H9 (cell line): Measurements from ENCODE around the gene IL1RAPL2. TPM values are rescaled to one million over a fixed set of nuclear protein-coding genes. Genes with fewer than 3 reads are reported as not detected.

Experiments used
- DNase-seq: peaks from one replicate; pipeline ENCODE4 v3.0.0-alpha.2; 2017
- H2AFZ ChIP-seq: one replicate; pipeline ENCODE4 v1.6.1; 2013; ENCODE audit warnings: mild to moderate bottlenecking, low read length, control low read depth, moderate library complexity
- H2AK5ac ChIP-seq: 2 replicates; pipeline ENCODE4 v1.6.1; 2013; ENCODE audit warnings: low read length, control low read depth, mixed read lengths; ENCODE audit not compliant: insufficient read length
- H2BK120ac ChIP-seq: one replicate; pipeline ENCODE4 v1.6.1; 2013; ENCODE audit warnings: low read depth, mild to moderate bottlenecking, low read length, control low read depth, inconsistent platforms; ENCODE audit not compliant: poor library complexity, severe bottlenecking
- H2BK12ac ChIP-seq: 2 replicates; pipeline ENCODE4 v1.6.1; 2013; ENCODE audit warnings: low read length, control low read depth, mixed read lengths, low read depth; ENCODE audit not compliant: insufficient read length
- H2BK15ac ChIP-seq: 2 replicates; pipeline ENCODE4 v1.6.1; 2013; ENCODE audit warnings: low read depth, low read length, control low read depth
- H2BK20ac ChIP-seq: one replicate; pipeline ENCODE4 v1.6.1; 2013; ENCODE audit warnings: low read depth, mild to moderate bottlenecking, low read length, control low read depth, inconsistent platforms; ENCODE audit not compliant: poor library complexity, severe bottlenecking
- H2BK5ac ChIP-seq: 2 replicates; pipeline ENCODE4 v1.6.1; 2013; ENCODE audit warnings: low read length, control low read depth, mixed read lengths; ENCODE audit not compliant: insufficient read length
- H3K14ac ChIP-seq: 2 replicates; pipeline ENCODE4 v1.6.1; 2013; ENCODE audit warnings: low read length, control low read depth; ENCODE audit not compliant: insufficient read depth
- H3K18ac ChIP-seq: 2 replicates; pipeline ENCODE4 v1.6.1; 2013; ENCODE audit warnings: low read depth, mild to moderate bottlenecking, mixed read lengths, low read length, control low read depth; ENCODE audit not compliant: insufficient read length
- H3K23ac ChIP-seq: 2 replicates; pipeline ENCODE4 v1.6.1; 2013; ENCODE audit warnings: low read length, control low read depth, mixed read lengths, low read depth; ENCODE audit not compliant: insufficient read length
- H3K23me2 ChIP-seq: 2 replicates; pipeline ENCODE4 v1.6.1; 2013; ENCODE audit warnings: low read depth, mild to moderate bottlenecking, mixed read lengths, low read length, control low read depth; ENCODE audit not compliant: insufficient read length, poor library complexity, severe bottlenecking
- H3K27ac ChIP-seq: 2 replicates; pipeline ENCODE4 v1.5.1; 2013; ENCODE audit warnings: low read length, control low read depth, mixed read lengths, low read depth; ENCODE audit not compliant: insufficient read length
- H3K27me3 ChIP-seq: 2 replicates; pipeline ENCODE4 v1.6.1; 2013; ENCODE audit warnings: low read length, control low read depth, inconsistent platforms; ENCODE audit not compliant: insufficient read depth
- H3K4ac ChIP-seq: 2 replicates; pipeline ENCODE4 v1.6.1; 2013; ENCODE audit warnings: low read depth, mild to moderate bottlenecking, control low read depth, inconsistent platforms, low read length, moderate library complexity
- H3K4me1 ChIP-seq: 2 replicates; pipeline ENCODE4 v1.6.1; 2013; ENCODE audit warnings: low read length, control low read depth, inconsistent platforms; ENCODE audit not compliant: insufficient read depth
- H3K4me2 ChIP-seq: 2 replicates; pipeline ENCODE4 v1.6.1; 2013; ENCODE audit warnings: low read length, control low read depth, mixed read lengths; ENCODE audit not compliant: insufficient read length, insufficient read depth
- H3K56ac ChIP-seq: 2 replicates; pipeline ENCODE4 v1.6.1; 2013; ENCODE audit warnings: low read depth, mild to moderate bottlenecking, mixed read lengths, low read length, control low read depth; ENCODE audit not compliant: insufficient read length
- H3K79me1 ChIP-seq: 2 replicates; pipeline ENCODE4 v1.6.1; 2013; ENCODE audit warnings: low read depth, mild to moderate bottlenecking, moderate library complexity, low read length, control low read depth, inconsistent platforms; ENCODE audit not compliant: insufficient read depth, poor library complexity, severe bottlenecking
- H3K79me2 ChIP-seq: 2 replicates; pipeline ENCODE4 v1.6.1; 2013; ENCODE audit warnings: low read length, control low read depth, inconsistent platforms; ENCODE audit not compliant: insufficient read depth
- H3K9ac ChIP-seq: 2 replicates; pipeline ENCODE4 v1.6.1; 2013; ENCODE audit warnings: low read length, control low read depth, mixed read lengths; ENCODE audit not compliant: insufficient read length; ENCODE audit errors: extremely low read depth
- H3K9me3 ChIP-seq: one replicate; pipeline ENCODE4 v1.6.1; 2013; ENCODE audit warnings: low read depth, low read length, inconsistent platforms; ENCODE audit not compliant: control insufficient read depth
- H3T11ph ChIP-seq: one replicate; pipeline ENCODE4 v1.6.1; 2013; ENCODE audit warnings: mild to moderate bottlenecking, low read length, control low read depth, inconsistent platforms
- H4K20me1 ChIP-seq: one replicate; pipeline ENCODE4 v1.6.1; 2013; ENCODE audit not compliant: control insufficient read depth, insufficient read length, insufficient read depth
- H4K5ac ChIP-seq: 2 replicates; pipeline ENCODE4 v1.6.1; 2013; ENCODE audit warnings: low read depth, mild to moderate bottlenecking, mixed read lengths, low read length, control low read depth; ENCODE audit not compliant: insufficient read length
- H4K8ac ChIP-seq: replicated peaks from 2 replicates; pipeline ENCODE4 v1.6.1; 2013; ENCODE audit warnings: low read length, control low read depth, mixed read lengths, low read depth; ENCODE audit not compliant: insufficient read length
- H4K91ac ChIP-seq: 2 replicates; pipeline ENCODE4 v1.6.1; 2013; ENCODE audit warnings: low read depth, mild to moderate bottlenecking, moderate library complexity, mixed read lengths, low read length, control low read depth; ENCODE audit not compliant: insufficient read length
- H3K27ac Mint-ChIP-seq, 3 experiments: 2 replicates in 2 of 3; 3 replicates in 1 of 3; pipeline ENCODE4 v1.8.0; 2020 to 2021; ENCODE audit warnings: mixed read lengths in 3 of 3, mild to moderate bottlenecking in 1 of 3, moderate library complexity in 1 of 3
- H3K27me3 Mint-ChIP-seq: 2 replicates; pipeline ENCODE4 v1.8.0; 2021; ENCODE audit warnings: low read depth, mild to moderate bottlenecking, moderate library complexity, mixed read lengths
- H3K36me3 Mint-ChIP-seq, 3 experiments: 2 replicates in 2 of 3; 3 replicates in 1 of 3; pipeline ENCODE4 v1.8.0; 2020 to 2021; ENCODE audit warnings: low read depth in 3 of 3, mixed read lengths in 3 of 3; ENCODE audit not compliant: insufficient read depth in 1 of 3
- H3K4me1 Mint-ChIP-seq, 2 experiments: 2 replicates each; pipeline ENCODE4 v1.8.0; 2020; ENCODE audit warnings: mixed read lengths in 2 of 2
- H3K4me3 Mint-ChIP-seq, 2 experiments: 2 replicates in 1 of 2; 3 replicates in 1 of 2; pipeline ENCODE4 v1.8.0; 2020 to 2021; ENCODE audit warnings: mild to moderate bottlenecking in 2 of 2, mixed read lengths in 2 of 2, moderate library complexity in 1 of 2
- H3K9me3 Mint-ChIP-seq, 2 experiments: 2 replicates in 1 of 2; 3 replicates in 1 of 2; pipeline ENCODE4 v1.8.0; 2020; ENCODE audit warnings: mild to moderate bottlenecking in 2 of 2, mixed read lengths in 2 of 2, moderate library complexity in 1 of 2
- CTCF ChIP-seq: fragments of 200-600 bp; sonication (generic); conservative IDR thresholded peaks from 3 replicates; pipeline ENCODE4 v1.8.0; 2021; ENCODE audit warnings: antibody characterized with exemption, mild to moderate bottlenecking
- WGBS: extraction: QIAGEN DNeasy Blood & Tissue Kit; methylation state at CpG from one replicate; pipeline ENCODE4 v1.1.7; 2013; ENCODE audit warnings: missing lambda C conversion rate, low lambda C conversion rate, mixed read lengths; ENCODE audit not compliant: insufficient read length; ENCODE audit errors: extremely low coverage; 5-methylcytosine and 5-hydroxymethylcytosine counted together
- total RNA-seq: library from RNA; stranded (reverse); gene quantifications from 2 replicates; pipeline ENCODE4 v1.2.1, GENCODE V29; 2021

The IL1RAPL2 gene
- total RNA-seq, 1 experiment from 2014 or later, result not detected

GRCh38 chrX:104833401-104833800 is 267.4 kb downstream of the IL1RAPL2 start:
- Mint-ChIP-seq H3K36me3 (peaks cover 0 to 3% (median 2%) of the 10 kb centered on the region in 3 experiments; a peak in 5 of 7 replicates), H3K27ac (no peak overlapping the region), H3K4me3 (no peak overlapping the region), H3K27me3 (no peaks in the 10 kb centered on the region), H3K4me1 (0 out of 4 replicates have a peak, but pooled peaks cover 0 to 3% of the 10 kb centered on the region in 2 experiments), H3K9me3 (peaks cover 5 to 62% of the 10 kb centered on the region in 2 experiments)
- Histone ChIP-seq H3K27ac (no peak overlapping the region), H3K79me2 (no peaks in the 10 kb centered on the region), H3K14ac (no peak overlapping the region), H3K23ac (no peak overlapping the region), H2BK20ac (no peak overlapping the region), H2BK5ac (no peak overlapping the region), H2AK5ac (no peak overlapping the region), H2BK15ac (no peak overlapping the region), H3K9me3 (no peaks in the 10 kb centered on the region), H4K5ac (no peak overlapping the region), H3K4me1 (no peaks in the 10 kb centered on the region), H3T11ph (no peak overlapping the region), H3K56ac (no peak overlapping the region), H3K79me1 (no peaks in the 10 kb centered on the region), H3K9ac (no peak overlapping the region), H3K23me2 (no peaks in the 10 kb centered on the region), H2BK12ac (no peak overlapping the region), H2BK120ac (no peak overlapping the region), H3K4ac (no peak overlapping the region), H4K8ac (no peak overlapping the region), H3K4me2 (no peak overlapping the region), H4K20me1 (no peaks in the 10 kb centered on the region), H3K18ac (no peak overlapping the region), H4K91ac (no peak overlapping the region), H2AFZ (no peak overlapping the region), H3K27me3 (no peaks in the 10 kb centered on the region)
- no peak for DNase-seq
- no CpG with 5 or more reads among the region's 2 CpGs for WGBS
- TF ChIP-seq CTCF, result no peak
